LNCAP (cell line): ENCODE measurements around the gene DPP3.

Experiments
- TF ChIP-seq, protein P1 (sequence below): fragments of 450-650 bp; IDR thresholded peaks from 2 replicates; pipeline ENCODE4 v1.5.1; 2017; ENCODE audit warnings: mild to moderate bottlenecking

The DPP3 gene

DNA sequence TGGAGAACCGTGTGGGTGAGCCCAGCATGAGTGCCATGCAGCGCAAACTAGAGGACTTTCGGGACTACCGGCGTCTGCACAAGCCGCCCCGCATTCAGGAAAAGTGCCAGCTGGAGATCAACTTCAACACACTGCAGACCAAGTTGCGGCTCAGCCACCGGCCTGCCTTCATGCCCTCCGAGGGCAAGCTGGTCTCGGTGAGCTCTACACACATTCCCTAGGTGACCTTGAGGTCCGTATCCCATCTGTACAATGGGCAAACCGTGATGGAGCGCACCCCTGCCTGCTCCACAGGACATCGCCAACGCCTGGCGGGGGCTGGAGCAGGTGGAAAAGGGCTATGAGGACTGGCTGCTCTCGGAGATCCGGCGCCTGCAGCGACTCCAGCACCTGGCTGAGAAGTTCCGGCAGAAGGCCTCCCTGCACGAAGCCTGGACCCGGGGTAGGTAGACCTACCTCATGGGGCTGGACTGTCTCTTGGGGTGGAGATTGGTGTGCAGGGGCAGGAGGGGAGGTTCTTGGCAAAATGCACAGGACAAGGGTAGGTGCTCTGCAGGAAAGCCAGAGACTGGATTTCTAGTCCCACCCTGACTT, 77.6 kb downstream of the DPP3 start:
- TF ChIP-seq, protein P1, sequence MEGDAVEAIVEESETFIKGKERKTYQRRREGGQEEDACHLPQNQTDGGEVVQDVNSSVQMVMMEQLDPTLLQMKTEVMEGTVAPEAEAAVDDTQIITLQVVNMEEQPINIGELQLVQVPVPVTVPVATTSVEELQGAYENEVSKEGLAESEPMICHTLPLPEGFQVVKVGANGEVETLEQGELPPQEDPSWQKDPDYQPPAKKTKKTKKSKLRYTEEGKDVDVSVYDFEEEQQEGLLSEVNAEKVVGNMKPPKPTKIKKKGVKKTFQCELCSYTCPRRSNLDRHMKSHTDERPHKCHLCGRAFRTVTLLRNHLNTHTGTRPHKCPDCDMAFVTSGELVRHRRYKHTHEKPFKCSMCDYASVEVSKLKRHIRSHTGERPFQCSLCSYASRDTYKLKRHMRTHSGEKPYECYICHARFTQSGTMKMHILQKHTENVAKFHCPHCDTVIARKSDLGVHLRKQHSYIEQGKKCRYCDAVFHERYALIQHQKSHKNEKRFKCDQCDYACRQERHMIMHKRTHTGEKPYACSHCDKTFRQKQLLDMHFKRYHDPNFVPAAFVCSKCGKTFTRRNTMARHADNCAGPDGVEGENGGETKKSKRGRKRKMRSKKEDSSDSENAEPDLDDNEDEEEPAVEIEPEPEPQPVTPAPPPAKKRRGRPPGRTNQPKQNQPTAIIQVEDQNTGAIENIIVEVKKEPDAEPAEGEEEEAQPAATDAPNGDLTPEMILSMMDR = no peak
